ENCODE measurements around the gene CCDC81.

The CCDC81 gene

DNA sequence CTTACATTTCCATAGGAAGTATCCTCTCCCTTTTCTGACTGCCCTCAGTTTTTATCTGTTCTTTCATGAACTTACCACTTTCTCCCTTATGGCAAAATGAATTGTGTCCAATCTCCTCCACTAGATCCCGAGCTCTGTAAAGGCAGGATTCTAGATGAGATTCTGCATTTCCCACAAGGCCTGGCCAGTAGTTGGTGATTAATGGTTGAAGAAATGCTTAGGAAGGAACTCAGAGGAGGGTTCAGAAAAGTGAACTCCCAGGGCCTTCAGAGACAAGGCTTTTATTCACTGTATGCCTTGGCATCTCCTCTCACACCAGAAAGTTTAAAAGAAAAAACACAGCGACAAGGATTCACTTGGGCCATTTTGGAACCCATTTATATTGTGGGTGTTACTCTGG is 66.2 kb downstream of the CCDC81 start:
- no peak for DNase-seq (ENCODE audit: low read depth)

DNA sequence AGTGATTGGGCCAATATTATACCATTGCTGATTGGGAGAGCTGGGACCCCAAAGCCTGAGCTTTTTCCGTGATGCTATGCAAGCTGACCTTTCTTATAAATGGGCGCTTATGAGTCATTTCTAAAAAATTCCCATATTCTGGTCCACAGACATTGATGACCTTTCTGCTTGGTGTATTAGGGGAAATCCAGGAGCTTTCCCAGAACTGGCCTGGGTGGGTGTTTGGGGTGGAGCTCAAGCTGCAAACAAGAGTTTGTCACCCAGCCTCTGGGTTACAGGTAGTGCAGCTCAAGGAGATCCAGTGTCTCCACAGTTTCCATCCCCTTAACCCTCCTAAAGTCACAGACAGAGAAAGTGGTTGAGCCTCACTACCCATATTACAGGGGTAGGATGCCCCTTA is 67.7 kb downstream of the CCDC81 start:
- no peak for DNase-seq (ENCODE audit: low read depth)

DNA sequence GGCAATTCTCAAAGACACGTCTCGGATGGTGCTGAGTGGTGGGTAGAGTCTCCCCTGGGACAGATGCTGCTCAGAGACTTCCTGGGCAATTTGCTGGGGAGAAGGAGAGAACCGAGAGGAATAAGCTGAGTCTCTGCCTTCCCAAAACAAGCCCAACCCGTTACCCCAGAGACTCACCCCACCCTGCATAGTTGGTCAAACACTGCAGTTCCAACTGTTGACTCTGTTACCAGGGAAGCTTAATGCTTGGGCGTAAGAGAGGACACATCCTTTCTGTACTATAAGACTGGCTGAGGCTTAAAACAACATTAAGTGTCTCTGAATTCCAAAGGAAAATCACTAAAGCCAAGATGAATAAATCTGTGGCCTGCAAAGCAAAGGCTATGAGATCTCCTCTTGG is 68.1 kb downstream of the CCDC81 start:
- DNase-seq (ENCODE audit: low read depth): no peak

DNA sequence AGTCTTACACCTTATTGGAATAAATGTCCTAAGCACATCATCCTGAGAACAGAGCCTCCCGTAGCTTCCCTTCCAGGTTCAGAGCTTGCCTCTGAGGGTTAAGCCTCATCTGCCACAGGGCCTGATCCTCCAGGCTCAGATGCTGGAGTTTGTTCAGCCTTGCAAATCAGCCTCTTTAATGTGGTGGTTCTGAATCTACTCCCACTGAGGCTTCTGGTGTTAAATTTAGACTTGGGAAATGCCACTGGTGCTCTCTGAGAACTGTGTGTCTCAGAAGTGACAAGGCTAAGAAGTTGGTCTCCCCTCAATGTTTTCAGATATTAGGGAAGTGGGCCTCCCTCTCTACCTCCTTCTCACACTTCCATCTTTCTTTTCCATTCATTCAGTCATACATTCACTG is 68.7 kb downstream of the CCDC81 start:
- DNase-seq (ENCODE audit: low read depth): no peak

DNA sequence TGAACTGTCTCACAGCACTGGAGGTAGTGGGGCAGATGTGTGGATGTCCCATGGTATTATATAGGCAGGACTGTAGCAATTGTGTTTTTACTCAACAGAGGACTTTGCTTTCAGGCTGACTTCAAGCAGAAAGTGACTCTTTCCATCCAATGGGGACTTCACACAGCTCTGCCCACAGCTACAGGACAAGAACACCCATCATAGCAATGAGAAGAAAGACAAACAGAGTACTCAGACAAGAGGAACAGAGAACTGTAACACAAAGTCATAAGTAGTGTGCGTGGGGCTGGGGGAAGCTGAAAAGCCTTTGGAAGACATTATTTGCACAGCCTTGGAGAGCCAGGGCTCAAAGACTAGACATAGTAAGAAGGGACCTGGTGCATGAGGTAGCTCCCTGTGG is 70.3 kb downstream of the CCDC81 start:
- DNase-seq (ENCODE audit: low read depth): no peak

DNA sequence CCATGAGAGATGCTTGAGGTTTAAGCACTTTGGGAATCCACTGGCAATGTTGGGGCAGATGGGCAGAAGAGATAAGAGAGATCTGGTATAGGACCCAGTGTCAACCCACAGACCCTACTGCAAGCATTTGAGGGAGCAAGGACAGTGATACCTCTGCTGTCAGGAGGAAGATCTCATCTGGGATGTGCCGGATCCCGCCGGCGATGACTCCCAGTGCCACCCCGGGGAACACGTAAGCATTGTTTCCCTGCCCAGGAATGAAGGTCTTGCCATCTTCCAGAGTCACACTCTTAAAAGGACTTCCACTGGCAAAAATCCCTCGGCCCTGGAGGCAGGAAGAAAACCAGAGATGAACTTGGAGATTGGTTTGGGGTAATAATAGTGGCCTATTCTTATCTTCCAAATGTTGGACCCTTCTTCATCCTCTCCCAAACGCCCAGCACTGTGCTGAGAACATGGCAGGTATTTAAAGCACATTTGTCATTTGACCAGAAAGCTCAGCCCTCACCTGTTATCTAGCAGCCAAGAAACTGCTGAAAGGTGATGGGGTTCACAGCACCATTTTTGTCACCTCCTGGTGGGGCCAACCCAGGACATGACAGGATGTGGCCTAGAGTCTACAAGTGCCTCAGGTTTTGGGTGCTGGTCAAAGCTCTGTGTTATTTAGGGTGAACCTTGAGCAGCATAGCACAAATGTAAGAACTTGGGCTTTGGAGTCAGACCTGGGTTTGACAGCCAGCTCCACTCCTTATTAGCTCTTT is 71.7 kb downstream of the CCDC81 start:
- DNase-seq (ENCODE audit: low read depth): no peak

DNA sequence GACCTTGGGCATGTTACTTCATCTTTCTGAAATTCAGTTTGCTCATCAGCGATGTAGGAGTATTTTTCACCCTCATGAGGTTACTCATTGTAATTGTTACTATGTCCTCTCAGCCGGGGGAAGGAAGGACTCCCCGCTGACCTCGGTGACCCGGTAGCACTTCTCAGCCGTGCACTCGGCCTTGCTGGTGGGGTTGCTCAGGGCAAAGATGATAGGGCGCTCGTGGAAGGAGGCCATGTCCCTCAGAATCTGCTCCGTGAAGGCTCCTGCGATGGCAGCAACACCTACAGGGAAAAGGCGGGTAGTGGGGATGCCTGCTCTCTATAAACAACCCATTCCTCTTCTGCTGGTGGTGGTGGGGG is 72.2 kb downstream of the CCDC81 start:
- DNase-seq (ENCODE audit: low read depth): no peak

DNA sequence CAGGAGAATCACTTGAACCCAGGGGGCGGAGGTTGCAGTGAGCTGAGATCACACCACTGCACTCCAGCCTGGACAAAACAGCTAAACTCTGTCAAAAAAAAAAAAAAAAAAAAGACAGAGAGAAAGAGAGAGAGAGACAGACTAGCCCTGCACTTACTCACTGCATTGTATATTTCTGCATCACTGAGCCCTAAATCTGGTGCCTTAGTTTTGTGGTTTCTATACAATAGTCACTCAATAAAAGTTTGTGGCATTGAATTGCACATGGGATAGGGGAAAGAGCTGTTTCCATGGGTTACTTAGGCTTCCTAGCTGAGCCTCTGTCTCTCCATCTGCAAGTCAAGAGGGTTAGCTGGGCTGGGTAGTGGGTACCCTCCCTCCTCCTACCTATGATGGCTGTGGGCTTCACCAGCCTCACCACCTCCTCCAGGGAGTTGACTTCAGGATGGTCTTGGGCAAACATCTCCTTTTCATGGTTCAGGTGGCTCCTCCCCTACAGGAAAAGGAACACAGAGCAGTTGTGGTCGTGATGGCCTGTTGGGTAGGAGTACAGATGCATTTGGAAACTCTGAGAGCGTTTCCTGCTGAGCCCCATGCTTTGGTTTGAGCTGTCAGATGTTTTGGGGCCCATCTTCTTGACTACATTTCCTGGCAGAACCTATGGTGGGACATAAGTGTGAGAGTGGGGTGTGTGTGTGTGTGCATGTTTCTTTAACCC is 73.2 kb downstream of the CCDC81 start:
- DNase-seq (ENCODE audit: low read depth): no peak

DNA sequence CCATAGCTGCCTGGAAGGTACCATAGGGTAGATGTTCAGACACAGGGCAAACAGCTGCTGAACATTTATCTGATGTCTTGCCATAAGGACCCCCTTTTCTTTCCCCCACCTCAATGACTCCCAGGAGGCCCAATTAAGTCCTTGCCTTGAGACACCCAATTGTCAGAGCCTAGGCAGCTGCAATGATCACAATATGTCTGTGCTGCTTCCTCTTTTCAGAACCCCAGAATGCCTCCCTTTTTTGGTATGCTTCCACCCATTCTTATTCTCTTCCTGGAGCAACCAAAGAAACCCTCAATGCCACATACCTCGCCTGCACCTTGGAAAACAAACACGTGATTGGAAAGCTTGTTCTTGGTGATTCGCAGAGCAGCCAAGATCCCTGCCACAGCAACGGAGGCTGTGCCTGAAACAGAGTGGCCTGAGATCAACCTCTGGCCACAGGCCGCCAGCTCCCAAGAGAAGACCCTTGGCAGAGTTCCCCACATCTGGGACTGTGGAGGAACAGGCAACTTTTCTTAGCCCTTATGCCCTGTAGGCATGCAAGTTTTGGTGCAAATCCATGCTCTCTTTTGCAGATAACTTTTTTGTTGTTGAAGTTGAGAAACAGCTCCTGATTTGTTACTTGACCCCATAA is 75.4 kb downstream of the CCDC81 start:
- DNase-seq (ENCODE audit: low read depth): no peak

DNA sequence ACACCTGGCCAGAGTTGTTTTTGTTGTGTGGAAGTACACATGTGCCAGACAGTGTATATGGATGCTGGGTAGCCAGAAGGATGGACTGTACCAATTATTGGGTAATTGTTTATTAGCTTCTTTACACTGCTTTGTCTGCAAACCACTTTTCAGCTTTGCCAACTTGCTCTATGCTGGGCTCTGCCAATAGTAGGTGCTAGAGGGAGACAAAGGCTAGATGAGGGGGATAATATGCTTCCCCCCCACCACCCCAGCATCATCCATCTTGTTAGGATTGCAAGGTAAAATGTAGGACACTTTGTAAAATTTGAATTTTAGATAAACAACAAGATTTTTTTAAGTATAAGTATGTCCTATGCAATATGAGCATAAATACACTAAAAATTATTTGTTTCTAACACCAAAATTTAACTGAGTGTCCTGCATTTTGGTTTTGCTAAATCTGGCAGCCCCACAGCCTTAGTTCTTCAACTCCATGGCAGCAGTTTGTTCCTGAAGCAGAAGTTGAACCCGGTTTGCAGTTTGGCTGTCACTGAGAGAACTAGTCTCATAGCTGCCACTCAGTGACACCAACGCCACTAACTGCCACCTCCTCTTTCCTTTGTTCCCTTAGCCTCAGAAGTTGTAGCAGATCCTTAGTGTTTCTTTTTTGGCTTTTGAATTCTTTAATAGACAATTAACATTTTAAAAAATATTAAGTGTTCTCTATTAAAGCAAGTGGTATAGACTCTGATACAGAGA is 78.8 kb downstream of the CCDC81 start:
- DNase-seq (ENCODE audit: low read depth): no peak

DNA sequence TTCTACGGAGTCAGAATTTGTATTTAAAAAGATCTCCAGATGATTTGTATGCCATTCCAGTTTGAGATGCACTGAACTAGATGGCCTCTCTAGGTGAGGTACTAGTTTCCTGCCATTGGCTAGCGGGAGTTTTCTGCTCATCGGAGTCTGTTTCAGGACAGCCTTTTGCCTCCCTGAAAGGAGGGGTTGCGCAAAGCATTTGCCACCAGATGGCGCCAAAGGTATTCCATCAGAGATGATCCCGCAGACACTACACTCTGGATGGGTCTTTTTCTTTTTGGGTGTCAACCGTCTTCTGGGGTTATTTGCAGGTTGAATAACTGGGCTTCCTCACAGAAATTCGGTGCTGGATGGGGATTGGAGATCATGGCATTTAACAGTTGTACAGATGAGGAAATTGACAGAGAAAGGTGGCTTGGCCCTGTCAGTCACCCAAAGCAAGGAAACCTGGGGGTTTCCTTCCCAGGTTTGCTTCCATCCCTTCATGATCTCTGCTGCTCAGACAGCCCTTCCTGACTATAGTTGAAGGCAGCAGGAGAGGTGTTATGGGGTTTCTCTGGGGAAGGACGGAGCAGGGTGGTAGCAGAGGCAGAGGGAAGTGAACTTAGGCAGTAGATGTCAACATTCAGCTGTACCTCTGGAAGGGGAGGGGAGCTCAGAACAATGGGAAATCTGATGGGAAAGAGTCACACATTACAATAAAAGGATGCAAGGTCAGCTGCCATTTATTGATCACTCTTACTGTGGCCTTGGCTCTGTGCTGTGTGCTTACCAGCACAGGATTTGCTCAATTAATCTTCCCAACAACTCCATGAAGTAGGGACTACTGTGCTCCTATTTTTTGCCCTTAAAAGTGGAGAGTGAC is 81.6 kb downstream of the CCDC81 start:
- peak; percentile 67 for DNase-seq (ENCODE audit: low read depth)

DNA sequence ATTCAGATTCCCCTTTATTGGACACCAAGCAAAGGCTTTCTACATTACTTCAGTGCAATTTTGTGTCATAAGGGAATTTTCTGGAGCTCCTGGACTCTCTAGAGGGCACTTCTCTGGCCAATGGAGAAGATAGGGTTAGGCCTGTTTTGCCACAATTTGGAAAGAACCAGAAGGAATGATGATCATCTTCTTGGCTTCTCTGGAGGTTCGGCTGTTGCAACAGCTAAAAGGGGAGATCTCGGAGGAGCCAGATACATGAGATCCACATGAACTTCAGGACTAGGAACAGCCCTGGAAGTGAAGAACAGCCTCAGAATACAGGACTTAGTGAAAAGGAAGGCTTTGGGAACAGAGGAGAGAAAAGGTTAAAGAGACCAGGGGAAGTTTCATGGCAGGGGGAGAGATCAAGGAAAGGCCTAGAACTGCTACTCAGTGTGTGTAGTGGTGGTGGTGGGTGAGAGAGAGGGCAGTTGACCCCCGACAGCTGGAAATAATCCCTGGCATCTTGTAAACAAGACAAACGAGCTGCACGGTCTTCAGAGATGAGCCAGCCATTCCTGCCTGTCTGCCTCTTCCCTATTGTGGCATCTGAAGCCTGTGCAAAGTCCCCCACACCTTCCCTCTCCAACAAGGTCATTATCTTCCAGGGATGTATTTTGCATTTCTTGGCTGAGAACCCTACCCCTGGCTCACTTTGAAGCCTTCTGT is 83.8 kb downstream of the CCDC81 start:
- no peak for DNase-seq (ENCODE audit: low read depth)

DNA sequence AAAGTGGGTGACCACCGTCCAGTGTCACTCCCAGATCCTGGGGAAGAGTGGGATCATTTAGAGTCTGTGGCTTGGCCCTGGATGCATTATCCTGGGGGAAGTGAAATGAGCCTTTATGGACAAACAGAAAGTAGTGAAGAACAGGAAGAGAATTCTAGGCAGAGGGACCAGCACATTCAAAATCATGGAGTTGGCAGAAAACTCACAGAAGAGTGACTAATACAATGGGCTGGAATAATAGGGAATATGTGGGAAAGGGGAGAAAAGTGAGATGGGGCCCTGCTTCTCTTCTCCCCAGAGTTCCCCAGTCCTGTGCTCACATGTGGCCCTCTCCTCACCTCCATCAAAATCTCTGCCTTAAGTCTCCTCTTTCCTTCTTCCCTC is 84.3 kb downstream of the CCDC81 start:
- no peak for DNase-seq (ENCODE audit: low read depth)

DNA sequence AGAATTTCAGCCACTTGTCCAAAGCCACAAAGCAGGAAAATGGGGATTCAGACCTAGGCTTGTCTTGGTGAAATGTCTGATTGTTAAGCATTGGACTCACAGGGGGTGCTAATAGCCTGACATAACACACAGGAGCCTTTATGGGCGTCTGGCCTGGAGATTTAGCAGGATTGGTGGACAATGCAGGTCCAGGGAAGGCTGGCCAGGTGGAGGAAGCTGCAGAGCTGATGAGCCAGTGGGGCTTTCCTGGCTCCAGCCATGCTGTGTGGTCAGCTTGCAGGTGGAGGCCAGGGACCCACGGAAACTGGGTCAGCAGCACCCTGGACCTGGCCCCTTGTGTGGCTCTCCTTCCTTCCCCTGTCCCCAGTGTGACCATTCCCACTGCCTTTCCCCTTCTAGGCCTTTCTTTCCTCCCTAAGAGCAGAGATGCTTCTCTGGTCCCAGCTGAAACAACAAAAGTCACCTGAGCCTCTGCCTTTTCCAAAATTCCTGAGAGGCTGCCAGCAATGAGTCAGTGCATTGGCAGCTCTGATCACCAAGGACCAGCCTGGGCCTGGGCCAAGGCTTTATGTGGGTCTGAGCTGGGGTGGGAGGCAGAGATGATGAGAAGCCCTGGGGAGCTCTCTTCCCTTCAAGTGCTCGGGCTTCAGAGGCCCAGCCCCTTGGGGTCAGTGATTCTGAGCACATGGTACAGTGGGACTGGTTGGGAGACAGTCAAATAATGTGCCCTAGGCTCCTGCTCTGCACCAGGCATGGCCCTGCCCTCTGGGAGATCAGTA is 85.2 kb downstream of the CCDC81 start:
- no peak for DNase-seq (ENCODE audit: low read depth)

DNA sequence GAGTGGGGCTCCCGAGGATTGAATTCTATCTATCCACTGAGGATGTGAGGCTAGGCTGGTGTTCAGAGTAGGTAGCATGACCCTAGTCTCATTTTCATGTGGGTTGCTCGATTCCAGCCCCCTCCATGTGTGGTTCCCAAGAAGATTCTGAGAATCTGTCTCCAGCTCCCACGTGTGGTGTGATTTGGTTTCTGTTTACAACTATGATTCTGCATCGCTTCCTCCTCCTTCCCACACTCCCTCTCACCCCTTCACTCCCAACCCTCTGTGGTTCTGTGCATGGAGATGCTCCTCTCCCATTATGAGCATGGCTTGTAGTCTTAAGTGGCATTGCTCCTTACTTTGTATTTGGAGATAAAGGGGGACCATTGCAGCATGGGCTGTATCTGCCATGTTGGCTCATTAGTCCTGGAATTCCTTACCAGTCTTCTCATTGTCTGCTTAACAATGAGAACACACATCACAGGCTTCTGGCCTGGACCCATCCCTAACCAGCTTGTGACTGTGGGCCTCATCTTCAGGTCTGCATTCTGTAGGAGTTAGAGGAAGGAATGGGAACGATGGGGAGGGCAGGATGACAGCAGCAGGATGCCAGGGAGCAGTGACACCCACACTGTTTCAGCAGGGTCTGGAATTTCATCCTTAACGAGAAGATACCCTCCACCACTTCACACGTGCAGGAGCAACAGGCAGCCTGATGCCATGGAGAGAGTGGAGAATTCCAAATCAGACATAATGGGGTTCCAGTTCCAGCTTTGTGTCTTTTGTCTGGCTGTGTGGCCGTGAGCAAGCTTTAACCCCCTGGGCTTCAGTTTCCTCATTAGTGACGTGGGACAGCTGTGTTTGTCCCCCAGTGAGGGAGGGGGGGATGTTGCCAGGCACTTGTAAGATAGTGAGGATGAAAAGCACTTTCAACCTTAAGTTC is 86.0 kb downstream of the CCDC81 start:
- DNase-seq (ENCODE audit: low read depth): no peak

DNA sequence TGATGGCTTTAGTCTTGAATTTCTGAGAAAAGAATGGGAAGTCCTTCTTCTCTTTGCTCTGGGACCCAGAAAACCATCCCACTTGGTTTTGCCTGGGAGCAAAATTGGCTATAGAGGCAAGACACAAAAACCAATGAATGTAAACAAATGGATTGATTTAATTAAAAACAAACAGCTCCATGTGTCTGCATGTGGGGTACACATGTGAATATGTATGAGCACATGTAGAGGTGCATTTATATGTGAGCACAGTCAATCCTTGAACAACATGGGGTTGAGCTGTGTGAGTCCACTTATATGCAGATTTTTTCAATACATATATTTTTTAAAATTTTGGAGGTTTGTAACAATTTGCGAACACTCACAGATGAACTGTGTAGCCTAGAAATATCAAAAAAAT is 87.2 kb downstream of the CCDC81 start:
- DNase-seq (ENCODE audit: low read depth): no peak

DNA sequence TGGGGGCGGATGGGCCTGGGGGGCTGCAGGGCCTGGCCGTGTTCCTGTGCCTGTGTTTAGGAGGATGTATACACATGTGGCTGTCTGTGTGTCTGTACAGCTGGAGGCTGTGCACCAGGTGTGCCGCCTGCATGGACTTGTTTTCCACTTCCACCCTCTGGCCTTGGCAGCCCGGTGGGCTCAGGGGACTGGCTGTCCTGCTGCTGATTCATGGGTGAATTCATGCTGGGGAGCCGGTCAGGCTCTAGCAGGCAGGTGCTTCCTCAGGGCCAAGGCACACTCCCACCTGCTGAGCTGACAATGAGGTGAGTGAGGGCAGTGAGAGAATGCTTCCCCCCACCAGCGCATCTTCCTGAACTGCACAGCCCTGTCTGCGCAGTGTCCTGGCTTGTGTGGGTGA is 88.4 kb downstream of the CCDC81 start:
- no peak for DNase-seq (ENCODE audit: low read depth)

DNA sequence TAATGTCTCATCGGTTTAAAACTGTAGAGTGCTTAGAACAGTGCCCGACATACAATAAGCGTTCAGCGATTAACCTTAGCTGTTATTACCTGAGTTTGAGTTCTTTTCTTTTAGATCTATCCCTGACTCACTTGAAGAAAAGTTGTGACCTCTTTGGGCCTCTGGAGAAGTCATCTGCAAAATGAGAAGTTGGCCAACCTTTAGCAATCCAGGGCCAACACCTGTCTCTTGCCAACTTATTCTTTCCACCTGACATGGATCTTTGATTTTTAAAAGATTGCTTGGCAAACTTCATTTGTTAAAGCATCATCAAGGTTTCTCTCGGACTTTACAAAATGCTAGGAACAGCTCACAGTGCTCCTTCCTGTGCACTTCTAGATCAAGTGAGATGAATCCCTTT is 89.3 kb downstream of the CCDC81 start:
- DNase-seq (ENCODE audit: low read depth): no peak

DNA sequence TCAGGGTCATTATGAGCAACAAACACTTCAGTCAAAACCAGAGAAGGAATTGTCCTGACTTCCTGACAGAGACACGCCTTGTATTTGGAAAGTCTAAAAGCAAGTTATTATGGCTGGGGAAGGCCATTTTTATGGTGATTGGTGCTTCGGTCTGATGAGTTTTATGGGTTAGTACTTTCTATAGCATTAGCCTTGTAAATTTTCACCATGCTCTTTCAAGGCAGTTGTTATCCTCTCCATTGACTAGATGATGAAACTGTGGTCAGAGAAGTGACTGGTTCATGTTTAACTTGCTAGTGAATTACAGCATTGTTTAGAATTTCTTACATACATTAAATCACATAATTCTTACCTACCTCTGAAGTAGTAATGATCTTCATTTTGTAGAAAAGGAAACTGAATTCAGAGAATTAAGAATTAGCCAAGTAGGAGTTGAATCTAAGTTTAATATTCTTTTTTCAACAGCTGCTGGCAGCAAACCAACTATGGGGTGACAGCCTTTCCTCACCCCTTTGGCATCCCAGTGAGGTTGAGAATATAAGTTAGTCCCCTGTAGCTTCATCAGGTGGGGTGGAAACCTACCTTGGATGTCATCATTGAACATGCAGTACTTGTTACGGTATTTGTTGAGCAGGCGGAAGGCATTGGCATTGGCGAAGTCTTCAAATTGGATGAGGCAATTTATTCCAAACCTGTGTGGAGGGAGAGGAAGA is 90.0 kb downstream of the CCDC81 start:
- DNase-seq (ENCODE audit: low read depth): no peak
